DOHH2 (cell line): Measurements from ENCODE around the gene SOWAHD.

Source experiments
- H3F3A ChIP-seq: fragments of 200-600 bp; sonication (generic), shearing (Covaris generic); 2 replicates; pipeline ENCODE4 v1.6.0; 2016; ENCODE audit warnings: antibody characterized with exemption, mild to moderate bottlenecking; ENCODE audit not compliant: control insufficient read depth, insufficient read depth
- H3K27ac ChIP-seq: fragments of 200-600 bp; sonication (generic); 2 replicates; pipeline ENCODE4 v1.5.1; 2014; ENCODE audit warnings: low read depth, mild to moderate bottlenecking, low read length, moderate library complexity
- H3K27me3 ChIP-seq: fragments of 200-600 bp; sonication (generic); 2 replicates; pipeline ENCODE4 v1.6.1; 2014; ENCODE audit warnings: mild to moderate bottlenecking, low read length, mixed read lengths; ENCODE audit not compliant: control insufficient read depth
- H3K36me3 ChIP-seq: fragments of 200-600 bp; sonication (generic); 2 replicates; pipeline ENCODE4 v1.6.1; 2014; ENCODE audit warnings: mild to moderate bottlenecking, low read length, moderate library complexity, mixed read lengths; ENCODE audit not compliant: control insufficient read depth
- H3K4me1 ChIP-seq: fragments of 200-600 bp; sonication (generic); 2 replicates; pipeline ENCODE4 v1.6.1; 2014; ENCODE audit warnings: mild to moderate bottlenecking, low read length, mixed read lengths; ENCODE audit not compliant: control insufficient read depth
- H3K4me2 ChIP-seq: fragments of 200-600 bp; sonication (generic); 2 replicates; pipeline ENCODE4 v1.6.0; 2014; ENCODE audit warnings: mild to moderate bottlenecking, low read length, moderate library complexity
- H3K4me3 ChIP-seq: fragments of 200-600 bp; sonication (generic); 2 replicates; pipeline ENCODE4 v1.5.1; 2014; ENCODE audit warnings: mild to moderate bottlenecking, low read length, mixed read lengths
- H3K79me2 ChIP-seq: fragments of 200-600 bp; sonication (generic); 2 replicates; pipeline ENCODE4 v1.6.1; 2014; ENCODE audit warnings: mild to moderate bottlenecking, low read length, mixed read lengths; ENCODE audit not compliant: control insufficient read depth
- H3K9me2 ChIP-seq: fragments of 200-600 bp; sonication (generic); replicated peaks from 2 replicates; pipeline ENCODE4 v1.6.1; 2014; ENCODE audit warnings: mild to moderate bottlenecking, low read length, mixed read lengths; ENCODE audit not compliant: control insufficient read depth
- H3K9me3 ChIP-seq: fragments of 200-600 bp; sonication (generic); 2 replicates; pipeline ENCODE4 v1.6.1; 2014; ENCODE audit warnings: antibody characterized with exemption, low read length, mixed read lengths; ENCODE audit not compliant: control insufficient read depth, insufficient read depth
- H4K20me1 ChIP-seq: fragments of 200-600 bp; sonication (generic); 2 replicates; pipeline ENCODE4 v1.6.0; 2014; ENCODE audit warnings: low read depth, mild to moderate bottlenecking, antibody characterized with exemption, low read length, moderate library complexity; ENCODE audit not compliant: control insufficient read depth, insufficient read depth
- EZH2phosphoT487 ChIP-seq: fragments of 200-600 bp; sonication (generic); IDR thresholded peaks from 2 replicates; pipeline ENCODE4 v1.6.1; 2017; ENCODE audit warnings: borderline replicate concordance, mild to moderate bottlenecking, antibody characterized with exemption, low read length, moderate library complexity, mixed read lengths
- TF ChIP-seq, protein P1 (sequence below): fragments of 200-600 bp; sonication (generic); IDR thresholded peaks from one replicate; pipeline ENCODE4 v1.5.1; 2014; ENCODE audit warnings: antibody characterized with exemption, mild to moderate bottlenecking, low read depth, low read length; ENCODE audit not compliant: poor library complexity, severe bottlenecking

Gene SOWAHD

DNA sequence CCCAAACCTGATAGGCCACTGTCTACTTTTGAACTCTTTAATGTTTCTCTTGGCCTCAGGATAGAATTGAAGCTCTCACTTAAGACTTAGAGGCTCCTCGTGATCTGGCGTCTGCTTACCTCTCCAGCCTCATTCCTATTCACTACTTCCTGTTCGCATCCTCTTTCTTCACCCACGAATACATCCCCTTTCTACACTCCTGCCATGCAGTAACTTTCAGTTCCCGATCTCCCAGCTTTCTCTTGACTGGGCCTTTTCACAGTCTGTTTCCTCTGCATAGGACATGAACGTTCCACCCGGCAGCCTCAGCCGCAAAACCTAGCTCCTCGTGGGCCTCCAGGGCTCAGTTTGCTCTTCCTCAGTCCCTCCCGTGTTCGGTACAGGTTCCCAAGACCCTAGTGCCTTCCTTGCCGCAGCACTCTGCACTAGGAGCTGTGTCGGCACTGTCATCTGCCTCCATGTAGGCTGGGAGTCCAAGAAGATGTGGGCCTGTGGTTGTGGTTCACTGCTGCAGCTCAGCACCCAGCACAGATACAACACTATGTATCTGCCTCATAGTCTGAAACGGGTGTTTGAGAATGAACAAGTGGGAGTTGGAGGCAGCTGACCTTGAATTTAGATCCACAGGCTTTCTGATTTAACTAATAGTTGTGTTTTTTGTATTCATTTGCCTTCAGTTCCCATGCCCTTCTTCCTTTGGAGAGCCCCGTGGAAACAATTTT, 17.3 kb downstream of the SOWAHD start:
- H3K36me3 ChIP-seq = peaks cover 9% of the 10 kb centered on the region; the same call in 1 of the 2 replicates
- no peaks in the 10 kb centered on the region for H3K9me3 ChIP-seq
- peaks cover 10% of the 10 kb centered on the region; the same call in 1 of the 2 replicates for H3F3A ChIP-seq
- TF ChIP-seq, protein P1, sequence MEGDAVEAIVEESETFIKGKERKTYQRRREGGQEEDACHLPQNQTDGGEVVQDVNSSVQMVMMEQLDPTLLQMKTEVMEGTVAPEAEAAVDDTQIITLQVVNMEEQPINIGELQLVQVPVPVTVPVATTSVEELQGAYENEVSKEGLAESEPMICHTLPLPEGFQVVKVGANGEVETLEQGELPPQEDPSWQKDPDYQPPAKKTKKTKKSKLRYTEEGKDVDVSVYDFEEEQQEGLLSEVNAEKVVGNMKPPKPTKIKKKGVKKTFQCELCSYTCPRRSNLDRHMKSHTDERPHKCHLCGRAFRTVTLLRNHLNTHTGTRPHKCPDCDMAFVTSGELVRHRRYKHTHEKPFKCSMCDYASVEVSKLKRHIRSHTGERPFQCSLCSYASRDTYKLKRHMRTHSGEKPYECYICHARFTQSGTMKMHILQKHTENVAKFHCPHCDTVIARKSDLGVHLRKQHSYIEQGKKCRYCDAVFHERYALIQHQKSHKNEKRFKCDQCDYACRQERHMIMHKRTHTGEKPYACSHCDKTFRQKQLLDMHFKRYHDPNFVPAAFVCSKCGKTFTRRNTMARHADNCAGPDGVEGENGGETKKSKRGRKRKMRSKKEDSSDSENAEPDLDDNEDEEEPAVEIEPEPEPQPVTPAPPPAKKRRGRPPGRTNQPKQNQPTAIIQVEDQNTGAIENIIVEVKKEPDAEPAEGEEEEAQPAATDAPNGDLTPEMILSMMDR = no peak
- TF ChIP-seq EZH2phosphoT487 = no peak
- peaks cover 8% of the 10 kb centered on the region for H3K79me2 ChIP-seq
- H3K4me1 ChIP-seq = peaks cover 33% of the 10 kb centered on the region
- H3K27ac ChIP-seq = peak overlapping the region; percentile 51
- H3K4me2 ChIP-seq = peak overlapping the region; percentile 53
- H3K9me2 ChIP-seq = no peaks in the 10 kb centered on the region
- H4K20me1 ChIP-seq = 0 out of 2 replicates have a peak, but pooled peaks cover 3% of the 10 kb centered on the region
- peak overlapping the region; percentile 34; the same call in 1 of the 2 replicates for H3K4me3 ChIP-seq
- no peaks in the 10 kb centered on the region for H3K27me3 ChIP-seq

DNA sequence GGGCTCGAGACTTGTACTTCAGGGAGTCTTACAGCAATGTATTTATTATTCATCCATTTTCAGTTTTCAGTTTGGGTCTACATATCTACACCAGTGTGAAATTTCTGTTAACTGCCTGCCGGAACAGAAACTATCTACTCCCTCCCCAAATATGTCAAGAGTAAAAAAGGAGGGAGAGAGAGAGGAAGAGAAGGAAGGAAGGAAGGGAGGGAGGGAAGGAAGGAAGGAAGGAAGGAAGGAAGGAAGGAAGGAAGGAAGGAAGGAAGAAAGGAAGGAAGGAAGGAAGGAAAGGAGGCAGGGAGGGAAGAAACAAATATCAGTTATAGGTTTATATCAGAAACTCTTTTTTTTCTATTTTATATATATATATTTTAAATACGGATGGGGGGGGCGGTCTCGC, 20.4 kb downstream of the SOWAHD start:
- TF ChIP-seq, protein P1 = no peak
- TF ChIP-seq EZH2phosphoT487 = no peak
- Histone ChIP-seq H3K4me2 (no peak overlapping the region), H4K20me1 (0 out of 2 replicates have a peak, but pooled peaks cover 6% of the 10 kb centered on the region)

DNA sequence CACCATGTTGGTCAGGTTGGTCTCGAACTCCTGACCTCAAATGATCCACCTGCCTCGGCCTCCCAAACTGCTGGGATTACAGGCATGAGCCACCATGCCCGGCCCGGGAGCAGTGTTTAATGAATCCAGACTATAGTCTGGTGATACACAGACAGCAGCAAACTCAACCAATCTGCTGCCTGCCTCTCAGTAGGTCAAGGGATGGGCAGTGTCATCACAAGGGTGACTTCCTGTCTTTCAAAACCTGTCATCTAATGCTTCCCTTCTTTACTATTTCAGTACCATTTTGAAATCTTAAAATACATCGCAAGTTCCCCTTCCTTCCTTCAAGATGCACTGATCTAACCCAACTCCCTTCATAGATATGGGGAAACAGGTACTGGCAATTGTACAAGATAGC, 24.6 kb downstream of the SOWAHD start:
- no peak overlapping the region for H3K4me2 ChIP-seq
- peaks cover 24% of the 10 kb centered on the region; the same call in 1 of the 2 replicates for H3F3A ChIP-seq
- 0 out of 2 replicates have a peak, but pooled peaks cover 6% of the 10 kb centered on the region for H4K20me1 ChIP-seq
- peaks cover 60% of the 10 kb centered on the region for H3K36me3 ChIP-seq
- H3K9me3 ChIP-seq = no peaks in the 10 kb centered on the region
- no peaks in the 10 kb centered on the region for H3K9me2 ChIP-seq
- no peaks in the 10 kb centered on the region for H3K27me3 ChIP-seq
- H3K27ac ChIP-seq = no peak overlapping the region
- peaks cover 54% of the 10 kb centered on the region for H3K79me2 ChIP-seq
- peaks cover 40% of the 10 kb centered on the region for H3K4me1 ChIP-seq
- no peak overlapping the region for H3K4me3 ChIP-seq
- TF ChIP-seq, protein P1 = no peak
- TF ChIP-seq EZH2phosphoT487 = no peak

More for the DNA sequence above, 20.4 kb downstream of the SOWAHD start:
- no peak overlapping the region for H3K27ac ChIP-seq
- no peaks in the 10 kb centered on the region for H3K27me3 ChIP-seq
- H3F3A ChIP-seq = peaks cover 13% of the 10 kb centered on the region; the same call in 1 of the 2 replicates
- H3K36me3 ChIP-seq = peaks cover 28% of the 10 kb centered on the region
- peaks cover 40% of the 10 kb centered on the region for H3K4me1 ChIP-seq
- no peaks in the 10 kb centered on the region for H3K9me3 ChIP-seq
- H3K9me2 ChIP-seq = no peaks in the 10 kb centered on the region
- peaks cover 20% of the 10 kb centered on the region for H3K79me2 ChIP-seq
- no peak overlapping the region for H3K4me3 ChIP-seq
